ENCODE data around the gene ABLIM3. TPM values are rescaled to one million over a fixed set of nuclear protein-coding genes. Genes with fewer than 3 reads are reported as not detected.
A peak's percentile ranks its signal among the peaks of the same experiment; 100 is the strongest.

The ABLIM3 gene
- total RNA-seq, 3 donors from 2014 or later: 26.3 to 61.9 (median 57.4) TPM

DNA sequence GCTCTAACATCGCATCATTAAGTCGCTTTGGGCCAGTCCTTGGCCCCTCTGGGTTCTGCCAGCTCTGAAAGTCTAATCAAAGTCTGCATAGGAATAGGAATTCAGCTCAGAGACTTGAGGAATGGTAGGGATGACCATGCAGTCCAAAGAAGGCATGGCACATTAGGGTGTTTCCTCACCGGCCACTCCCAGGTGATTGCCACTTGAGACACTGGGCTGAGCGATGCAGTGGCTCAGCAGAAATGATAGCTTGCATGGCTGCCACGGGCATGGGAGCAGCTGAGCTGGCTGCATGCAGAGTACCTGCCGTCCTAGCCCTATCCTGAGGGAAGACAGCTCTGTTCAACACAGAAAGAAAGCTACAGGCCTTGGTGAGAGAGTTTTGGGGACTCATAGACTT, 159.1 kb downstream of the ABLIM3 start:
- no peak for TF ChIP-seq POLR2A (IDR thresholded peaks at IDR 0.05)
- TF ChIP-seq, protein P1, sequence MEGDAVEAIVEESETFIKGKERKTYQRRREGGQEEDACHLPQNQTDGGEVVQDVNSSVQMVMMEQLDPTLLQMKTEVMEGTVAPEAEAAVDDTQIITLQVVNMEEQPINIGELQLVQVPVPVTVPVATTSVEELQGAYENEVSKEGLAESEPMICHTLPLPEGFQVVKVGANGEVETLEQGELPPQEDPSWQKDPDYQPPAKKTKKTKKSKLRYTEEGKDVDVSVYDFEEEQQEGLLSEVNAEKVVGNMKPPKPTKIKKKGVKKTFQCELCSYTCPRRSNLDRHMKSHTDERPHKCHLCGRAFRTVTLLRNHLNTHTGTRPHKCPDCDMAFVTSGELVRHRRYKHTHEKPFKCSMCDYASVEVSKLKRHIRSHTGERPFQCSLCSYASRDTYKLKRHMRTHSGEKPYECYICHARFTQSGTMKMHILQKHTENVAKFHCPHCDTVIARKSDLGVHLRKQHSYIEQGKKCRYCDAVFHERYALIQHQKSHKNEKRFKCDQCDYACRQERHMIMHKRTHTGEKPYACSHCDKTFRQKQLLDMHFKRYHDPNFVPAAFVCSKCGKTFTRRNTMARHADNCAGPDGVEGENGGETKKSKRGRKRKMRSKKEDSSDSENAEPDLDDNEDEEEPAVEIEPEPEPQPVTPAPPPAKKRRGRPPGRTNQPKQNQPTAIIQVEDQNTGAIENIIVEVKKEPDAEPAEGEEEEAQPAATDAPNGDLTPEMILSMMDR (IDR thresholded peaks at IDR 0.05): no peak
- TF ChIP-seq POLR2AphosphoS5 (IDR thresholded peaks at IDR 0.05): no peak
- Histone ChIP-seq H3K9me3 (no peaks in the 10 kb centered on the region), H3K27ac (peak overlapping the region in 1 of 2 donors; percentile 32), H3K4me3 (no peak overlapping the region), H3K27me3 (no peaks in the 10 kb centered on the region), H3K4me1 (no peaks in the 10 kb centered on the region), H3K36me3 (no peaks in the 10 kb centered on the region)
- no peak for DNase-seq (ENCODE audit: low spot score in 2 of 2)
- intact Hi-C loops (cut with DNase I; ENCODE audit: low total_unique reads): no loop called here

DNA sequence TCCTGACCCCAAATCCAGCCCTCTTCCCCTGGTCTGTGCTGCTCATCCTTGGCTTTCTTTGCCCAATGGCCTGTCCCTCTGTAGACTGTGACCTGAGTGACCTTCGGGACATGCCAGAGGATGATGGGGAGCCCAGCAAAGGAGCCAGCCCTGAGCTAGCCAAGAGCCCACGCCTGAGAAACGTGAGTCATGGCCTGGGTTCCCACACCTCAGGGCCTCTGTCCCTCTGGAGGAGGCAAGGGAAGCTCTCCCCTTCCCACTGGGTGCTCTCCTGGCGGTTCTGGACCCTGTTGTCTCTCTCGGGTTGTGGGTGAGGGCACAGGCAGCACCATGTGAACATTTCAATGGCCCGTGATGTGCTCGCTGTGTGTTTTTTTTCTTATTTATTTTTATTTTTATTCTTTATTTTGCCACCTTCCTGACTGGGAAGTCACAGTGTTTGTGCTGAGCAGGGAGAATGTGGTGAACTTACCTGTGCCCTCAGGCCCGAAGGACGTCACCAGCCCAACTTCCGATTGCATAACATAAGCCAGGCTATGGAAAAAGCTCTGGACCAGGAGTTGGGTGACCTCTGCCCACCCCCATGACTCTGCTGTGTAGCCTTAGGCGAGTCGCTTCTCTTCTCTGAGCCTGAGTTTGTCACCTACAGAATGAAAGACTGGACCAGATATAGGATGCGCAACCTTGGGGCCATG, 159.9 kb downstream of the ABLIM3 start:
- Histone ChIP-seq H3K4me1 (no peaks in the 10 kb centered on the region), H3K27me3 (no peaks in the 10 kb centered on the region), H3K4me3 (no peak overlapping the region), H3K27ac (peak overlapping the region in 1 of 2 donors; percentile 32), H3K36me3 (no peaks in the 10 kb centered on the region), H3K9me3 (no peaks in the 10 kb centered on the region)
- TF ChIP-seq POLR2AphosphoS5 (IDR thresholded peaks at IDR 0.05): no peak
- no peak for TF ChIP-seq POLR2A (IDR thresholded peaks at IDR 0.05)
- TF ChIP-seq, protein P1 (IDR thresholded peaks at IDR 0.05): no peak
- DNase-seq (ENCODE audit: low spot score in 2 of 2): no peak
- intact Hi-C loops (cut with DNase I; ENCODE audit: low total_unique reads): no loop called here

DNA sequence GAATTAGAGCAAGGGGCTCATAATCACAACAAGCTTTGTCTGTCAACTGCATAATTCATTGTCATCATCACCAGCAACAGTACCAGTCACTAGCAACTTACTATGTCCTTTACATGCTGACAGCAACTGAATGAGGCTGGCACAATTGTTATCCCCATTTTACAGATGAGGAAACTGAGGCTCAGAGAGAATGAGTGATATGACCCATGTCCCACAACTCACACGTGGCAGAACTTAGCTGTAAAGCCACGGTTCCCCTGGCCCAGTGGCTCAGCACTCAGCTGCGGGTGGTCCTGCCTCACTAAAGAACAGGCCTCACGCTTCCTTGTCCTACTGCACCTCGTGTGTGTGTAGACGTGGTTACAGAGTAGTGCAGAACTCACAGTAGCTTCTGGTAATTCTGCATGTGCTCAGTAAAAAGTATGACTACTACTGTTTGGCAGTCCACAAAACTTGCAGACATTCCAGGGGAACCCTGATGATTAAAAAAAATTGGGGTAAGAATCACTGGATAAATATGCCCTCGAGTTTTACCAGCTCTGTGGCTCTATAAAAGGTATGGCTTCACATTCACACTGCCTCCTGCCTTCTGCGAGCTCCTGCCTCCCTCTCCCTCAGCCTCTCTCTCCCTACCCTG, 160.6 kb downstream of the ABLIM3 start:
- Histone ChIP-seq H3K27me3 (no peaks in the 10 kb centered on the region), H3K27ac (no peak overlapping the region), H3K4me1 (no peaks in the 10 kb centered on the region), H3K4me3 (no peak overlapping the region), H3K9me3 (no peaks in the 10 kb centered on the region), H3K36me3 (no peaks in the 10 kb centered on the region)
- TF ChIP-seq POLR2AphosphoS5 (IDR thresholded peaks at IDR 0.05) (no peak), POLR2A (IDR thresholded peaks at IDR 0.05) (no peak)
- TF ChIP-seq, protein P1 (IDR thresholded peaks at IDR 0.05): no peak
- intact Hi-C loops (cut with DNase I; ENCODE audit: low total_unique reads): no loop called here
- DNase-seq (ENCODE audit: low spot score in 2 of 2): no peak

DNA sequence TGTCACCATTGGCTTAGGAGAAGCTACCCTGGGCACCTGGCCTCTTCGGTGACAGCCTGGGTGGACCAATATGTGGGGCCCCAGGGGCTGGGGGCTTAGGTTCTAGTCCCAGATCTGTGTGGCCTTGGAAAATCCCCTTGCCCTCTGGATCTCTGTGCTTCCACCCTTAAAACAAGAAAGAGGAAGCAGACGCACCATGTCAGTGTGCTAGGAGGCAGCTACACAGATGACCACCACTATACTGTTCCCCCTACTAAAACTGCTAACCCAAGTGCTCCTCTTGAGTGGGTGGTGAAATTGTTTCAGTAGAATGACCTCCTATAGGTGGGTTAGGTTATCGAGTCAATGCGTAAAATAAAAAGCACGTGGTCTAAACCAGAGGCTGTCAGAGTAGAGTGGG, 161.3 kb downstream of the ABLIM3 start:
- intact Hi-C loops (cut with DNase I; ENCODE audit: low total_unique reads): no loop called here
- Histone ChIP-seq H3K36me3 (no peaks in the 10 kb centered on the region), H3K4me3 (no peak overlapping the region), H3K27me3 (no peaks in the 10 kb centered on the region), H3K27ac (no peak overlapping the region), H3K9me3 (no peaks in the 10 kb centered on the region), H3K4me1 (no peaks in the 10 kb centered on the region)
- no peak for DNase-seq (ENCODE audit: low spot score in 2 of 2)
- TF ChIP-seq POLR2AphosphoS5 (IDR thresholded peaks at IDR 0.05): no peak
- TF ChIP-seq, protein P1 (IDR thresholded peaks at IDR 0.05): no peak
- no peak for TF ChIP-seq POLR2A (IDR thresholded peaks at IDR 0.05)

DNA sequence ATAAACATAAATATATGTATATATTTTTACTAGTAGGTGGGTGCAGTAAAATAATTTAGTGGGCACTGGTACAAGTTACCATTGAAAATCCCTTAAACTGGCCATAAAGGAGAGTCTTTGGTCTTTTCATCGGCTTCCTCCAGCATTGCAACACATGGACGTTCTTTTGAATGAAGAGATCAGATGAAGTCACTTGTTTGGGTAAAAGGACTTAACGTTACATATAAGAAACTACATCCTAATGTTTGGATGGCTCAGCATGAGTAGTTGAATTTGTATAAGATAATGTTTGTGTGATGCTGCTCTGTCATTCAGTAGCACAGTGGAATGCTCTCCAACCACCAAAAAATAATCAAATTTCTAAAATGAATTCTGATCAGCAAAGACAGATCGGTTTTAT, 161.9 kb downstream of the ABLIM3 start:
- Histone ChIP-seq H3K27me3 (no peaks in the 10 kb centered on the region), H3K4me1 (no peaks in the 10 kb centered on the region), H3K9me3 (no peaks in the 10 kb centered on the region), H3K27ac (no peak overlapping the region), H3K4me3 (no peak overlapping the region), H3K36me3 (no peaks in the 10 kb centered on the region)
- intact Hi-C loops (cut with DNase I; ENCODE audit: low total_unique reads): no loop called here
- TF ChIP-seq, protein P1 (IDR thresholded peaks at IDR 0.05): no peak
- TF ChIP-seq POLR2A (IDR thresholded peaks at IDR 0.05): no peak
- no peak for TF ChIP-seq POLR2AphosphoS5 (IDR thresholded peaks at IDR 0.05)
- no peak for DNase-seq (ENCODE audit: low spot score in 2 of 2)

All from breast epithelium (tissue), 4 donors.